WTC11 (cell line): ENCODE results near the gene DNM1. TPM values are rescaled to one million over a fixed set of nuclear protein-coding genes. Genes with fewer than 3 reads are reported as not detected.

Experiments
- ATAC-seq: fragments of 200-7000 bp; cut with Tn5 transposase; 2 replicates; pipeline ENCODE4 v1.10.0; 2021; ENCODE audit warnings: mild to moderate bottlenecking, moderate library complexity
- CTCF ChIA-PET: fragments of 300-600 bp; sonication (Branson Sonifier 250); formaldehyde crosslinking; loops from one replicate; lab custom pipeline; 2021; ENCODE audit warnings: antibody characterized with exemption; lab: Charles Lee
- POLR2A ChIA-PET: fragments of 350-600 bp; sonication (Branson Sonifier 250); formaldehyde crosslinking; loops from one replicate; lab custom pipeline; 2021; ENCODE audit warnings: antibody characterized with exemption; lab: Charles Lee
- DNase-seq: peaks from one replicate; pipeline ENCODE4 v3.0.0; 2021; ENCODE audit warnings: low spot score
- H3K27ac Mint-ChIP-seq: 2 replicates; pipeline ENCODE4 v1.8.0; 2021; ENCODE audit warnings: mixed read lengths
- H3K27me3 Mint-ChIP-seq: 2 replicates; pipeline ENCODE4 v1.8.0; 2021; ENCODE audit warnings: low read depth, mild to moderate bottlenecking, moderate library complexity, mixed read lengths
- H3K36me3 Mint-ChIP-seq: 2 replicates; pipeline ENCODE4 v1.8.0; 2021; ENCODE audit warnings: mixed read lengths
- H3K4me1 Mint-ChIP-seq: 2 replicates; pipeline ENCODE4 v1.8.0; 2022; ENCODE audit warnings: mixed read lengths
- H3K4me3 Mint-ChIP-seq: 2 replicates; pipeline ENCODE4 v1.8.0; 2021; ENCODE audit warnings: mild to moderate bottlenecking, moderate library complexity, mixed read lengths
- H3K9me3 Mint-ChIP-seq: 2 replicates; pipeline ENCODE4 v1.8.0; 2021; ENCODE audit warnings: mixed read lengths
- CBFB ChIP-seq: sonication (generic); formaldehyde crosslinking; IDR thresholded peaks from 2 replicates; pipeline ENCODE4 v1.8.1; 2022; ENCODE audit warnings: mild to moderate bottlenecking, low read depth, missing genetic modification reagents
- FOXP1 ChIP-seq: sonication (generic); formaldehyde crosslinking; IDR thresholded peaks from 2 replicates; pipeline ENCODE4 v1.8.0; 2022; ENCODE audit warnings: missing genetic modification reagents, mild to moderate bottlenecking, moderate library complexity, borderline replicate concordance
- GRHL2 ChIP-seq: fragments of 250-450 bp; sonication (Bioruptor Pico); IDR thresholded peaks from 2 replicates; pipeline ENCODE4 v1.8.0; 2022; ENCODE audit warnings: mild to moderate bottlenecking, moderate library complexity; ENCODE audit not compliant: insufficient replicate concordance, severe bottlenecking
- IRF2 ChIP-seq: sonication (generic); formaldehyde crosslinking; IDR thresholded peaks from 2 replicates; pipeline ENCODE4 v1.8.0; 2022; ENCODE audit warnings: low read depth, missing genetic modification reagents, borderline replicate concordance
- MXD4 ChIP-seq: fragments of 250-450 bp; sonication (Bioruptor Pico); IDR thresholded peaks from 2 replicates; pipeline ENCODE4 v1.8.0; 2021; ENCODE audit warnings: mild to moderate bottlenecking, moderate library complexity, borderline replicate concordance
- MYBL2 ChIP-seq: sonication (generic); formaldehyde crosslinking; IDR thresholded peaks from 2 replicates; pipeline ENCODE4 v1.8.1; 2023; ENCODE audit warnings: mild to moderate bottlenecking, moderate library complexity, missing genetic modification reagents
- NFATC4 ChIP-seq: fragments of 250-450 bp; sonication (Bioruptor Pico); IDR thresholded peaks from 2 replicates; pipeline ENCODE4 v1.9.0; 2021; ENCODE audit warnings: mild to moderate bottlenecking
- NR1H2 ChIP-seq: sonication (generic); formaldehyde crosslinking; IDR thresholded peaks from 2 replicates; pipeline ENCODE4 v1.9.0; 2021; ENCODE audit warnings: mild to moderate bottlenecking, moderate library complexity, missing genetic modification reagents
- NR2C2 ChIP-seq: sonication (generic); formaldehyde crosslinking; IDR thresholded peaks from 2 replicates; pipeline ENCODE4 v1.8.0; 2022; ENCODE audit warnings: mild to moderate bottlenecking, missing genetic modification reagents
- OVOL2 ChIP-seq: fragments of 250-450 bp; sonication (Bioruptor Pico); IDR thresholded peaks from 2 replicates; pipeline ENCODE4 v1.9.0; 2021; ENCODE audit warnings: mild to moderate bottlenecking, borderline replicate concordance
- RELA ChIP-seq: sonication (generic); formaldehyde crosslinking; IDR thresholded peaks from 2 replicates; pipeline ENCODE4 v1.8.1; 2022; ENCODE audit warnings: missing genetic modification reagents, mild to moderate bottlenecking, borderline replicate concordance
- ZNF281 ChIP-seq: sonication (generic); formaldehyde crosslinking; IDR thresholded peaks from 2 replicates; pipeline ENCODE4 v1.8.0; 2023; ENCODE audit warnings: mild to moderate bottlenecking, missing genetic modification reagents
- total RNA-seq: library from RNA; stranded (reverse); gene quantifications from 3 replicates; pipeline ENCODE4 v1.2.3, GENCODE V29; 2021
- TF ChIP-seq, protein P1 (sequence below): sonication (generic); formaldehyde crosslinking; IDR thresholded peaks from 2 replicates; pipeline ENCODE4 v1.8.1; 2022; ENCODE audit warnings: low read depth, mild to moderate bottlenecking, moderate library complexity, missing genetic modification reagents, borderline replicate concordance
- TF ChIP-seq, protein P2 (sequence below): sonication (generic); formaldehyde crosslinking; IDR thresholded peaks from 2 replicates; pipeline ENCODE4 v1.8.1; 2022; ENCODE audit warnings: mild to moderate bottlenecking, moderate library complexity, missing genetic modification reagents
- TF ChIP-seq, protein P3 (sequence below): sonication (generic); formaldehyde crosslinking; IDR thresholded peaks from 2 replicates; pipeline ENCODE4 v1.8.0; 2023; ENCODE audit warnings: missing genetic modification reagents, mild to moderate bottlenecking, borderline replicate concordance
- TF ChIP-seq, protein P4 (sequence below): sonication (generic); formaldehyde crosslinking; IDR thresholded peaks from 2 replicates; pipeline ENCODE4 v1.8.1; 2023; ENCODE audit warnings: mild to moderate bottlenecking, missing genetic modification reagents, moderate library complexity
- TF ChIP-seq, protein P5 (sequence below): fragments of 250-450 bp; sonication (Bioruptor Pico); IDR thresholded peaks from 2 replicates; pipeline ENCODE4 v1.9.0; 2021; ENCODE audit warnings: mild to moderate bottlenecking

DNM1 gene
- total RNA-seq, 1 experiment from 2014 or later = 79.0 TPM

GRCh38 chr9:128247226-128247803 lies 44.1 kb downstream of the DNM1 start:
- Mint-ChIP-seq H3K27ac (peak overlapping the region; percentile 68; the same call in 1 of the 2 replicates), H3K9me3 (no peaks in the 10 kb centered on the region), H3K27me3 (peaks cover 9% of the 10 kb centered on the region), H3K36me3 (peaks cover 4% of the 10 kb centered on the region), H3K4me3 (no peak overlapping the region), H3K4me1 (peaks cover 33% of the 10 kb centered on the region)
- ChIA-PET POLR2A (no interaction called here), CTCF (no interaction called here)
- DNase-seq (no peak), ATAC-seq (no peak)
- TF ChIP-seq NFATC4 (no peak), IRF2 (CRISPR knock-in tag) (no peak), FOXP1 (CRISPR knock-in tag) (no peak), ZNF281 (CRISPR knock-in tag) (no peak), RELA (CRISPR knock-in tag) (no peak), CBFB (CRISPR knock-in tag) (no peak), MYBL2 (CRISPR knock-in tag) (no peak), GRHL2 (no peak), NR1H2 (CRISPR knock-in tag) (no peak), NR2C2 (CRISPR knock-in tag) (no peak), MXD4 (CRISPR knock-in tag) (no peak)
- TF ChIP-seq, protein P1, sequence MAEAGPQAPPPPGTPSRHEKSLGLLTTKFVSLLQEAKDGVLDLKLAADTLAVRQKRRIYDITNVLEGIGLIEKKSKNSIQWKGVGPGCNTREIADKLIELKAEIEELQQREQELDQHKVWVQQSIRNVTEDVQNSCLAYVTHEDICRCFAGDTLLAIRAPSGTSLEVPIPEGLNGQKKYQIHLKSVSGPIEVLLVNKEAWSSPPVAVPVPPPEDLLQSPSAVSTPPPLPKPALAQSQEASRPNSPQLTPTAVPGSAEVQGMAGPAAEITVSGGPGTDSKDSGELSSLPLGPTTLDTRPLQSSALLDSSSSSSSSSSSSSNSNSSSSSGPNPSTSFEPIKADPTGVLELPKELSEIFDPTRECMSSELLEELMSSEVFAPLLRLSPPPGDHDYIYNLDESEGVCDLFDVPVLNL (CRISPR knock-in tag) = no peak
- TF ChIP-seq, protein P2, sequence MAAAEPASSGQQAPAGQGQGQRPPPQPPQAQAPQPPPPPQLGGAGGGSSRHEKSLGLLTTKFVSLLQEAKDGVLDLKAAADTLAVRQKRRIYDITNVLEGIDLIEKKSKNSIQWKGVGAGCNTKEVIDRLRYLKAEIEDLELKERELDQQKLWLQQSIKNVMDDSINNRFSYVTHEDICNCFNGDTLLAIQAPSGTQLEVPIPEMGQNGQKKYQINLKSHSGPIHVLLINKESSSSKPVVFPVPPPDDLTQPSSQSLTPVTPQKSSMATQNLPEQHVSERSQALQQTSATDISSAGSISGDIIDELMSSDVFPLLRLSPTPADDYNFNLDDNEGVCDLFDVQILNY = no peak
- TF ChIP-seq, protein P3, sequence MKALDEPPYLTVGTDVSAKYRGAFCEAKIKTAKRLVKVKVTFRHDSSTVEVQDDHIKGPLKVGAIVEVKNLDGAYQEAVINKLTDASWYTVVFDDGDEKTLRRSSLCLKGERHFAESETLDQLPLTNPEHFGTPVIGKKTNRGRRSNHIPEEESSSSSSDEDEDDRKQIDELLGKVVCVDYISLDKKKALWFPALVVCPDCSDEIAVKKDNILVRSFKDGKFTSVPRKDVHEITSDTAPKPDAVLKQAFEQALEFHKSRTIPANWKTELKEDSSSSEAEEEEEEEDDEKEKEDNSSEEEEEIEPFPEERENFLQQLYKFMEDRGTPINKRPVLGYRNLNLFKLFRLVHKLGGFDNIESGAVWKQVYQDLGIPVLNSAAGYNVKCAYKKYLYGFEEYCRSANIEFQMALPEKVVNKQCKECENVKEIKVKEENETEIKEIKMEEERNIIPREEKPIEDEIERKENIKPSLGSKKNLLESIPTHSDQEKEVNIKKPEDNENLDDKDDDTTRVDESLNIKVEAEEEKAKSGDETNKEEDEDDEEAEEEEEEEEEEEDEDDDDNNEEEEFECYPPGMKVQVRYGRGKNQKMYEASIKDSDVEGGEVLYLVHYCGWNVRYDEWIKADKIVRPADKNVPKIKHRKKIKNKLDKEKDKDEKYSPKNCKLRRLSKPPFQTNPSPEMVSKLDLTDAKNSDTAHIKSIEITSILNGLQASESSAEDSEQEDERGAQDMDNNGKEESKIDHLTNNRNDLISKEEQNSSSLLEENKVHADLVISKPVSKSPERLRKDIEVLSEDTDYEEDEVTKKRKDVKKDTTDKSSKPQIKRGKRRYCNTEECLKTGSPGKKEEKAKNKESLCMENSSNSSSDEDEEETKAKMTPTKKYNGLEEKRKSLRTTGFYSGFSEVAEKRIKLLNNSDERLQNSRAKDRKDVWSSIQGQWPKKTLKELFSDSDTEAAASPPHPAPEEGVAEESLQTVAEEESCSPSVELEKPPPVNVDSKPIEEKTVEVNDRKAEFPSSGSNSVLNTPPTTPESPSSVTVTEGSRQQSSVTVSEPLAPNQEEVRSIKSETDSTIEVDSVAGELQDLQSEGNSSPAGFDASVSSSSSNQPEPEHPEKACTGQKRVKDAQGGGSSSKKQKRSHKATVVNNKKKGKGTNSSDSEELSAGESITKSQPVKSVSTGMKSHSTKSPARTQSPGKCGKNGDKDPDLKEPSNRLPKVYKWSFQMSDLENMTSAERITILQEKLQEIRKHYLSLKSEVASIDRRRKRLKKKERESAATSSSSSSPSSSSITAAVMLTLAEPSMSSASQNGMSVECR (CRISPR knock-in tag) = no peak

DNA sequence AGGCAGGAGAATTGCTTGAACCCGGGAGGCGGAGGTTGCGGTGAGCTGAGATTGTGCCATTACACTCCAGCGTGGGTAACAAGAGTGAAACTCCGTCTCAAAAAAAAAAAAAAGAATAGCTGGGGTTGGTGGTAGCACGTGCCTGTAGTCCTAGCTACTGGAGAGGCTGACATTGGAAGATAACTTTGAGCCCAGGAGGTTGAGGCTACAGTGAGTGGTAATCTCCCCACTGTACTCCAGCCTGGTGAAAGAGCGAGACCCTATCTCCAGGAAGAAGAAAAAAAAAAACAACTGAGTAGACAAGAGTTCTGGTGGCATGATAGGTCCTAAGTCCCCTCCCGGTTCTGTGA lies 46.4 kb downstream of the DNM1 start:
- Mint-ChIP-seq H3K4me3 (peak overlapping the region; percentile 85), H3K27ac (peak overlapping the region; percentile 83)
- TF ChIP-seq, protein P4, sequence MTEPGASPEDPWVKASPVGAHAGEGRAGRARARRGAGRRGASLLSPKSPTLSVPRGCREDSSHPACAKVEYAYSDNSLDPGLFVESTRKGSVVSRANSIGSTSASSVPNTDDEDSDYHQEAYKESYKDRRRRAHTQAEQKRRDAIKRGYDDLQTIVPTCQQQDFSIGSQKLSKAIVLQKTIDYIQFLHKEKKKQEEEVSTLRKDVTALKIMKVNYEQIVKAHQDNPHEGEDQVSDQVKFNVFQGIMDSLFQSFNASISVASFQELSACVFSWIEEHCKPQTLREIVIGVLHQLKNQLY (CRISPR knock-in tag) = no peak
- TF ChIP-seq OVOL2 = no peak
- TF ChIP-seq, protein P5, sequence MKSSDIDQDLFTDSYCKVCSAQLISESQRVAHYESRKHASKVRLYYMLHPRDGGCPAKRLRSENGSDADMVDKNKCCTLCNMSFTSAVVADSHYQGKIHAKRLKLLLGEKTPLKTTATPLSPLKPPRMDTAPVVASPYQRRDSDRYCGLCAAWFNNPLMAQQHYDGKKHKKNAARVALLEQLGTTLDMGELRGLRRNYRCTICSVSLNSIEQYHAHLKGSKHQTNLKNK (CRISPR knock-in tag) = no peak
- TF ChIP-seq, all 79 proteins: peak for 0
- Mint-ChIP-seq H3K27me3 (peaks cover 9% of the 10 kb centered on the region), H3K36me3 (peaks cover 4% of the 10 kb centered on the region), H3K4me1 (peaks cover 35% of the 10 kb centered on the region), H3K9me3 (no peaks in the 10 kb centered on the region)
- POLR2A ChIA-PET = interaction anchor here (1.4 to 2.0 kb wide), 2 partner anchors 16 to 26 kb away, joined by 7 to 9 read pairs; partner anchors contain the start of genes GOLGA2 and SWI5
- ATAC-seq (no peak), DNase-seq (no peak)
- CTCF ChIA-PET = interaction anchor here (0.7 to 1.9 kb wide), 11 partner anchors 9 to 171 kb away, joined by 3 to 23 read pairs (median 6); partner anchors contain the start of genes CERCAM, CIZ1, GOLGA2 and SWI5
